Measurements from ENCODE around the gene TSACC. TPM values are rescaled to one million over a fixed set of nuclear protein-coding genes. Genes with fewer than 3 reads are reported as not detected.
"Not testable (repeated sequence)": the region's sequence is repeated elsewhere in the genome, so short reads cannot be mapped to it uniquely, and the experiment has no call there.

The TSACC gene
- polyA plus RNA-seq, 3 donors, result 0.18 to 0.67 (median 0.39) TPM

- WGBS, 3 donors, result 79 to 95% (median 90%) methylated on average over 1 of the region's 1 CpG
- H3K27ac ChIP-seq (ENCODE audit: low read depth, low read length), result no peak overlapping the region
Measured at GRCh38 chr1:156342166-156342955, 4.0 kb downstream of the TSACC start.

- no peak overlapping the region for H3K27ac ChIP-seq (ENCODE audit: low read depth, low read length)
- 59 to 68% (median 61%) methylated on average over 3 of the region's 3 CpGs for WGBS, 3 donors
Measured at GRCh38 chr1:156344409-156344808, 6.1 kb downstream of the TSACC start.

- H3K27ac ChIP-seq (ENCODE audit: low read depth, low read length), result not testable (repeated sequence)
- WGBS, 3 donors, result 81 to 93% (median 92%) methylated on average over 2 of the region's 2 CpGs
Measured at GRCh38 chr1:156346035-156346434, 7.7 kb downstream of the TSACC start.

GRCh38 chr1:156346636-156347035 lies 8.3 kb downstream of the TSACC start:
- WGBS, 3 donors, result 44 to 60% (median 59%) methylated on average over 2 of the region's 2 CpGs
- H3K27ac ChIP-seq (ENCODE audit: low read depth, low read length), result no peak overlapping the region

GRCh38 chr1:156347331-156347730 lies 9.0 kb downstream of the TSACC start:
- 78 to 81% (median 79%) methylated on average over 4 of the region's 4 CpGs for WGBS, 3 donors
- H3K27ac ChIP-seq (ENCODE audit: low read depth, low read length), result no peak overlapping the region

GRCh38 chr1:156352481-156352880 lies 14.2 kb downstream of the TSACC start:
- H3K27ac ChIP-seq (ENCODE audit: low read depth, low read length), result not testable (repeated sequence)
- WGBS, 3 donors, result 91 to 96% (median 92%) methylated on average over 13 of the region's 13 CpGs

GRCh38 chr1:156356262-156356874 lies 18.0 kb downstream of the TSACC start:
- 34 to 47% (median 44%) methylated on average over 6 of the region's 6 CpGs for WGBS, 3 donors

GRCh38 chr1:156356875-156357534 lies 18.7 kb downstream of the TSACC start:
- 9 to 11% (median 9%) methylated on average over 20 to 22 of the region's 22 CpGs for WGBS, 3 donors
- no peak overlapping the region for H3K27ac ChIP-seq (ENCODE audit: low read depth, low read length)

More at GRCh38 chr1:156356262-156356874, 18.0 kb downstream of the TSACC start:
- no peak overlapping the region for H3K27ac ChIP-seq (ENCODE audit: low read depth, low read length)

- no peak overlapping the region for H3K27ac ChIP-seq (ENCODE audit: low read depth, low read length)
- 89 to 100% (median 90%) methylated on average over 2 of the region's 2 CpGs for WGBS, 3 donors
Measured at GRCh38 chr1:156357977-156358376, 19.7 kb downstream of the TSACC start.

- H3K27ac ChIP-seq (ENCODE audit: low read depth, low read length), result no peak overlapping the region
- WGBS, 3 donors, result 87 to 95% (median 92%) methylated on average over 1 of the region's 1 CpG
Measured at GRCh38 chr1:156358641-156359040, 20.3 kb downstream of the TSACC start.

- no peak overlapping the region for H3K27ac ChIP-seq (ENCODE audit: low read depth, low read length)
- 85 to 92% (median 91%) methylated on average over 3 of the region's 3 CpGs for WGBS, 3 donors
Measured at GRCh38 chr1:156359249-156359648, 20.9 kb downstream of the TSACC start.

GRCh38 chr1:156359973-156360372 lies 21.6 kb downstream of the TSACC start:
- WGBS, 3 donors, result 36 to 40% (median 36%) methylated on average over 6 of the region's 6 CpGs
- no peak overlapping the region for H3K27ac ChIP-seq (ENCODE audit: low read depth, low read length)

GRCh38 chr1:156360534-156360933 lies 22.2 kb downstream of the TSACC start:
- H3K27ac ChIP-seq (ENCODE audit: low read depth, low read length), result no peak overlapping the region
- WGBS, 3 donors, result 83 to 93% (median 90%) methylated on average over 11 of the region's 11 CpGs

GRCh38 chr1:156365754-156366153 lies 27.4 kb downstream of the TSACC start:
- no peak overlapping the region for H3K27ac ChIP-seq (ENCODE audit: low read depth, low read length)

GRCh38 chr1:156366378-156367166 lies 28.2 kb downstream of the TSACC start:
- 84 to 94% (median 87%) methylated on average over 5 of the region's 5 CpGs for WGBS, 3 donors
- no peak overlapping the region for H3K27ac ChIP-seq (ENCODE audit: low read depth, low read length)

GRCh38 chr1:156367383-156368156 lies 29.2 kb downstream of the TSACC start:
- H3K27ac ChIP-seq (ENCODE audit: low read depth, low read length), result no peak overlapping the region
- 79 to 84% (median 82%) methylated on average over 9 of the region's 9 CpGs for WGBS, 3 donors

- H3K27ac ChIP-seq (ENCODE audit: low read depth, low read length), result no peak overlapping the region
- 76 to 90% (median 87%) methylated on average over 7 of the region's 7 CpGs for WGBS, 3 donors
Measured at GRCh38 chr1:156368157-156368658, 29.9 kb downstream of the TSACC start.
